Measurements from ENCODE around the gene NAA50.

Gene NAA50

DNA sequence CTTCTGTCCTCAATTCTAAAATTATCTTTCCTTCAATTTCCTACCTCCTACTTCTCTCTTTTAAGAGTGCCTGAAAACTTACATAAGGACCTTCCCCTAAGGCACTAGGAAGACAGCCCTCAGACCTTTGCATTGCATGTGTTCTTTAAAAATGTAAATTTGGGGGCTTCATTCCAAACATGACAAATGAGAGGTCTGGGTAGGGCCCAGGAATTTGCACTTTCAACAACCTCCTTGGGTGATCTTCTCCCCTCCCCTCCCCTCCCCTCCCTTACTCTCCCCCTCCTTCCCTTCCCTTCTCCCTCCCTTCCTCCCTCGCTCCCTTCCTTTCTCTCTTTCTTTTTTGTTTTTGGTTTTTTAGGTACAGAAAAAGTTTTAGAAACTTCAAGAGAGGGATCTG is 68.3 kb downstream of the NAA50 start:
- Mint-ChIP-seq H3K9me3 (no peaks in the 10 kb centered on the region), H3K36me3 (peaks cover 17% of the 10 kb centered on the region), H3K27ac (peak overlapping the region; percentile 3), H3K27me3 (no peaks in the 10 kb centered on the region), H3K4me3 (no peak overlapping the region), H3K4me1 (peaks cover 27% of the 10 kb centered on the region)

DNA sequence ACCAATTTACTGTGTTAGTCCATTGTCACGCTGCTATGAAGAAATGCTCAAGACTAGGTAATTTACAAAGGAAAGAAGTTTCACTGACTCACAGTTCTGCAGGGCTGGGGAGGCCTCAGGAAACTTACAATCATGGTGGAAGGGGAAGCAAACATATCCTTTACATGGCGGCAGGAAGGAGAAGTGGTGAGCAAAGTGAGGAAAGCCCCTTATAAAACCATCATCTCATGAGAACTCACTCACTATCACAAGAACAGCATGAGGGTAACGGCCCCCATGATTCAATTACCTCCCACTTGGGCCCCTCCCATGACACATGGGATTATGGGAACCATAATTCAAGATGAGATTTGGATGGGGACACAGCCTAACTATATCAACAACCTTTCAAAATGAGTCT is 69.8 kb downstream of the NAA50 start:
- Mint-ChIP-seq H3K36me3 (peaks cover 17% of the 10 kb centered on the region), H3K4me1 (peaks cover 23% of the 10 kb centered on the region), H3K27me3 (no peaks in the 10 kb centered on the region), H3K27ac (peak overlapping the region; percentile 60), H3K4me3 (no peak overlapping the region), H3K9me3 (no peaks in the 10 kb centered on the region)

DNA sequence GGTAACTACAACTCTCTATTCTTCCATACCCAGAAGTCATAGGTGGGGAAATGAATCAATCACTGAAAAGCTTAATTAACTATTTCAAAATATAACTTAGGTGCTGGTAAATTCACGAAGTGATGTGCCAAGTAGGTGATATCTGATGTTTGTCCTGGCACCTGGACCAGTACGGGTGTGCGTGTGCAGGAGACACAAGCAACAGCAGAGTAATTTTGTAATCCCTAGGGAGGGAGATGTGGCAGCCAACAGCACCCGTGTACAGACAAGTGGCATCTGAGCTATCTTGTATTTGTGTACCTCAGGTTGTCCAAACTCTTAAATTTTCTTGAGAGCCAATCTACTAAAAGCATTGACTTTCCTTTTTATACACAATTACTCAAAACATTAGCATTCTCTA is 72.5 kb downstream of the NAA50 start:
- peaks cover 18% of the 10 kb centered on the region for H3K36me3 Mint-ChIP-seq
- no peaks in the 10 kb centered on the region for H3K27me3 Mint-ChIP-seq
- H3K4me3 Mint-ChIP-seq, result no peak overlapping the region
- no peaks in the 10 kb centered on the region for H3K9me3 Mint-ChIP-seq
- H3K4me1 Mint-ChIP-seq, result peaks cover 35% of the 10 kb centered on the region
- H3K27ac Mint-ChIP-seq, result no peak overlapping the region

DNA sequence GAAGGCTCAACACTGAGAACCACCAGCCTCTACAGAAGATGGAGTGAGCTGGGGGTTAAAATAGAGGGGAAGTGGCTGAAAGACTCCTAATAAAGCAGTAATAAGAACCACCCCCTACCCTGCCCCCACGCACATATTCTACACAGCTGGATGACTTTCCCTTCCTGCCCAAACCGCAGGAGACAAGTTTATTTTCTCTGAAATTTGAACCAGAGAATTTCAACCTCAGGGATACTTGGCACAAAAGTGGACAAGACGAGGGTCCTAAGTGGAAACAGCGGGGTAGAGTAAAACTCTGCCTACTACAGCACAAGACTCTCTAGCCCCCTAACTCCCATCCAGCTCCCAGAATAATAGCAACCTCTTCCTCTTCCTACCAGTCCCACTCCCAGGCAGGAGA is 78.0 kb downstream of the NAA50 start:
- Mint-ChIP-seq H3K4me3 (no peak overlapping the region), H3K27me3 (no peaks in the 10 kb centered on the region), H3K4me1 (peaks cover 41% of the 10 kb centered on the region), H3K9me3 (no peaks in the 10 kb centered on the region), H3K27ac (no peak overlapping the region), H3K36me3 (peaks cover 27% of the 10 kb centered on the region)

Measured in activated naive CD4-positive, alpha-beta T cell treated with anti-CD3 and anti-CD28 coated beads, Interleukin-2, amount 50 U/mL, for 24 hours (primary cell).